NCI-H2029 treated with DMSO at 0.1 percent for 48 hours (cell line): Measurements from ENCODE around the gene ASXL3.

Experiments
- DNase-seq: peaks from one replicate; lab custom pipeline; 2025; lab: John Stamatoyannopoulos, UW

ASXL3 gene

DNA sequence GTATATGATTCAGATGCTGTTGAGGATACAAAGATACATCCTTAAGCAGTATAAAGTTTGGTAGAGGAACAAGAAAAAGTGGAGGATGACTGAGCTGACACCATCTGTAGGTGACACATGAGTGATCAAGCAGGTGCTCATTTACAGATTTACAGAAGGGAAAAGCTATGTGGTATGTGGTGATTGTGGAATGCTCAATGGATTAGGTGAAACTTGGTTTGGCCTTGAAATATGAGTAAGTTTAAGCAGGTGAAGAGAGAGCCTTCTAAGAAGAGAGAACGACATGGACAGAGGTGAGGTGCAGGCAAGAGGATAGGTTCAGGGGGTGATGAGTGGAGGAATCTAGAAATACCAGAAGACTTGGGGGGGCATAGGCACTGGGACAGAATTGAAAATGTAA, 5.9 kb downstream of the ASXL3 start:
- no peak for DNase-seq

DNA sequence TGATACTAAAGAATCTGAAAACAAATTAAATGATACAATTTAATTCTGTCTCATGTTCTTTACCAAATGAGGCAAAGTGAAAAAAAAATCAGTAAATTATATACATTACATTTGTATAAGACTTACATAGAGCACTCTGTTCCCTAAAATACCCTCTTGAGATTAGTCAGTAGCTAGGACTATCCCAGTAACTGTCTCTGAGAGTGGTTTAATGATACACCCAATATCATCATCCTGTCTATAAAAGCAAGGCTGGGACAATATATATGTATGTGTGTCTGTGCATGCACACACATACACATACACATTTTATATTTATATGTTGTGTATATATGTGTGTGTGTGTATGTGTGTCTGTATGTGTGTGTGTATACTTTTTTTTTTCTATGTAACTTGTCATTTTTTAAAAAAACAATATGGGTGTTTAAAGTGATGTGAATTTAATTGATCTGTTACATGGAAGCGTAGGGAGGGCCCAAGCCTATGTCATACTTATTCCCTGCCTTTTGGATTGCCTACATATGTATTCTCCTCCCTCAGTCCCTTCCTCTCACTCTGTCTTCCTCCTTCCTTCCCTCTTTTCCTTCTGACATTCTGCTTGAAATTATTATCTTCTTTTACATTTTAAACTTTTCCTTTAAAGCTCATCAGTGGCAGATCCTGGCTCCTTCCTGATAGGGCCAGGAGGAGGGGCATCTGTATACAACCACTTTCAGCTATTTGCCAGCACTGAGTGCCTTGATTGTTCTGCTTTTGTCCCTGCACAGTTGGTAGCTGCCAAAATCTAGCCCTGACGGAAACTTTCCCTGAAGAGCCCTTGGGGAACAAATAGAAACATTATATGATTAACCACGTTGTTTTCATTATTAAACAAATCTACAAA, 6.8 kb downstream of the ASXL3 start:
- peak; percentile 79 for DNase-seq

DNA sequence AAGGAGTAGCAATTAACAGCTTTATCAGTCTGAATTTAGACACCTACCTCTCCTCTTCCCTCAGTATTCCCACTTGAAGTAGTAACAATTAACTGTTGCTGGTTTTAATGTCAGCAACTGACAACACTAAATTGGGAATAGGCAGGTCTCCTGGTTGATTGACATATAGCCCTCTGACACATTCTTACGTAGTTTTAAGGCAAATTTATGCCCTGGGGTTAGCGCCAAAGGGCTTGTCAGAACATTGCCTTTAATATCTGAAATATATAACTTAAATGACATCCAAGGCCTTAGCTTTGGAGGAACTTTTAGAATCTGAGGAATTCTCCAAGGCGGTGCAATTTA, 7.4 kb downstream of the ASXL3 start:
- DNase-seq = no peak

DNA sequence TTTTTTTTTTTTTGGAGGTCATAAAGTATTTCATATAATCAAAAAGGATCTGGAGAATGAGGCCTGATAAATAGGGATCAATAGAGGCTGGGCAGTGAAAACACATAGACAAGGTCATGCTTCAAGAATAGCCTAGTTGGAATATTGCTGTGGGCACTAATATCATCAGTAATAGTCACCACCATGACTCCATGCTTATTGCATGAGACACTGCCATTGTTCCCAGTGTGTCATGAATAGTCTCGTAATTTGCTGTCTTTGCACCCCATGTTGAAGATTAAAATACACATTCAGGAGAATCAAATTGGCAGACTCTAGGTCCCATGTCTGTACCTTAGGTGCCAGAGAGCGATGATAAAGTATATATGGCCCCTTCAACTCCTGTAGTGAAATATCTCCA, 10.3 kb downstream of the ASXL3 start:
- no peak for DNase-seq

DNA sequence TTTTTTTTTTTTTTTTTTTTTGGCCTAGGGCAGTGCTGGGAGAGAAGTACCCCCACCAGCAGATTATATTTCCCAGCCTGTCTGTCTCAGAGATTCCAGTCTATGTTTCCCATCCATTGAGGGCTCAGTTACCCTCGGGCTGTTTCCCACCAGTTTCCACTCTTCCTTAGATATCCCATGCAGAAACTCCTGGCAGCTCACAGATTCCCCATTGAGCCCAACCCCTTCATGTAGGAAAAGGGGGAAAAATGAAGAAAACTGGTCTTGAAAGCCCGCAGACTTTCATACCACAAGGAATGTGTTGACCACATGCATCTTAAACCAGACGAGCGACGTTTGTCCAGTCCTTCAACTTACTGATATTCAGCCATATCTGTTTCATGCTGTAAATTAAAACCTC, 15.2 kb downstream of the ASXL3 start:
- no peak for DNase-seq

DNA sequence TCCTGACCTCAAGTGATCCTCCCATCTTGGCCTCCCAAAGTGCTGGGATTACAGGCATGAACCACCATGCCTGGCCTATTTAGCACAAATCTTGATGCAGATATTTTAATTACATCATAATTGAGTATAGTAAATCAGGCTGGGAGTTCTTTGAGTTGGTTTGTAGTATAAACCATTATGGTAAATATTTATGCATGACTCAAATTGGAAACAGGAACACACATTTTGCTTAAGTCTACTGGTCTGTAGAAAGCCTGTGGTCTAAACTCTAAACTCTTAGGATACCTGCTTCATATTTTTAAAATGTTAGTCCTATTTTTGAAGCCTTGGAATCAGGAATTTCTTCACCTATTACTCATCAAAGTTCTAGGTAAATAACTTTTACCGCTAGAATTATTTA, 16.8 kb downstream of the ASXL3 start:
- no peak for DNase-seq

DNA sequence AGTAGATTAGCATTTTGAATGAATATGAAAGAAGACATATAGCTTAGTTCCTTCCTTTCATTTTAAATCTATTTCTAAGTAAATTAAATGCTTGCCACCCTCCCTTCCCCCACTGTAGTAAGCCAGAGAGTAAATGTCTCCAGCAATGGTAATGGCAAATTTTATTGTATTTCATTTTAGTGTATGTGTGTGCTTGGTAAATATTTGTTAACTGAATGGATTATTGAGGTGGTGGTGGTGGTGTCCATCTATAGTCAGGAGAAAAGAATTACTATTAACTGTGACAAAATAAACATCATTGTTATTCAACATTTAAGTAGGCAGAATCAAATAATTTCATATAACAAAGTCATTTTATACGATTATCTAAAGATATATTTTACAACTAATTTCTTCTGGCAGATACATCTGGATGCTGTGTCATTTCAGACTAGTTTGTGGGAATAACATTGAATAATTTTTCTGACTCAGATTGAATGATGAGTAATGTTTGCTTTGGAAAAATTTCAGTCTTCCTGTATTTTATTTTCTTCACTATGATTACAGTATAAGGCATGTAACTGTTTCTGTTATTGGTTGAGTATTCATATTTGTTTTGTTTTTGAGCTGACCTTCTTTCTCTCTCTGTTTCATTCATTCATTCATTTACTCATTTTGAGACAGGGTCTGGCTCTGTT, 18.3 kb downstream of the ASXL3 start:
- DNase-seq = no peak

DNA sequence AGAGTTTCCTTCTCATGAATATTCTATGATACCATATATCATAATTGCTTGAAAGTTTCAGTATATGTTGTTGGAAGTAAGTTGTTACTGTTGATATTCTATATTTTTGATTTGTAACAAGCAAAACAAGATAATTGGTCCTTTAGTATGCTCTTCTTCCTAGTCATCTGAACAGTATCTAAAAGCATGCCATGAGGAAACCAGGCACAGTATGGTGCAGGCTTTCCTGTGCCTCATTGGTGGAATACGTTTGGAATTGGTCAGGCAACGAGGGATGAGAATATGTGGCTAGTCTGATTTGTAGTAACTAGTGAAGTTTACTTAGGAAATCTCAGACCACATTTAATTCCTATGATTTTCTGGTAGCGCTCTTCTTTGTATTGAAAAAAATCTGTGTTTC, 22.8 kb downstream of the ASXL3 start:
- DNase-seq = no peak

DNA sequence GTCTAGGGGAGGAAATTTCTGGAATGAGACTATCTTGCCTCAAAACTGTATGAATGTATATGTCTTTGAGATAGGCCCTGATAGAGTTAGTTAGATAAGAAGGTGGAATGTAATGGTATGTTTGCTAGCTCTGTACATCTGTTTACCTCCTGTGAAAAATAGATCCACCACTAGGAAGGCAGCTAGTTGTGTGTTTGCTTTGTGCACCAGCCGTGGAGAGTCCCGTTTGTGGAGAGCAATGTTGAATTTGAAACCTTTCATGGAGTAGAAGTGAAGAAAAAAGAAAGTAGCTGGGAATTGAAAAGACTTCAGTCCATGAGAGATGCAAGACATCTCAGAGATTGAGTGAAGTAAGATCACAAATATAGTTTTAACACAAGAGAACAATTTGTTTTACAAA, 25.4 kb downstream of the ASXL3 start:
- DNase-seq = no peak

DNA sequence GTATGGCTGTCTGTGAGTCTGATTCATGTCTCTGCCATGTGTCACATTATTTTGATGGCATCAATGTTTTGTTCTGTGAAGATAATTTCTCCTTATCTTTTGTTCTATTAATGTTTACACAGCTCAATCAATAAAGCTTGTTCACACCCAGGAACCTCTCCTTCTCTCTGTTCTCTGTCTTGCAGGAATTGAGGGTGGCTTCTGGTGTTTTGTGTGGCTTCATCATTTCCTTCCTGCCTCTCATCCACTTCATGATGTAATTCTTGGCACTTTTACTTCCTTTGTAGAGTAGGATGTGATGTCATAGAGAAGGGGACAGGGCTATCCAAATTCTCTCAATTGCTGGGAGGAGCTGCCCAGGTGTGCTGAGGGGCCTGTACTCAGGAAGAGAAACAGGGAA, 27.2 kb downstream of the ASXL3 start:
- peak; percentile 60 for DNase-seq

DNA sequence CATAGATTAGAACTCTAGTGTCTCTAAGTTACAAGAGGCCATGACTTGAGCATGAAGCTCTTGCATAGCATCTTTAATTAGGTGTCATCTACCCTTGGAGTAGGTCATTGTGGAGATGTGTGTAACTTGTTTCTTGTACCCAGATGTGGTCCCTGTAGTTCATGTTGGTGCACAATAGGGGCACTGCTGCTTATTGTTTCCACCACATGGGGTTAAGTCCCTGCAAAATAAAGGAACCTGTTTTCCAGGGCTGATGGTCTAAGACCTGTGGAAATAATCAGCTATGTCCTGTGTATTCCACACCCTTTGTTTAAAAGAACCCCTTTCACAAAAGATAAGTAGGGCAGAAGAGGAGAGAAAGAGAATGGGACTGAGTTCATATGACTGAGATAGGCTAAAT, 28.6 kb downstream of the ASXL3 start:
- no peak for DNase-seq

DNA sequence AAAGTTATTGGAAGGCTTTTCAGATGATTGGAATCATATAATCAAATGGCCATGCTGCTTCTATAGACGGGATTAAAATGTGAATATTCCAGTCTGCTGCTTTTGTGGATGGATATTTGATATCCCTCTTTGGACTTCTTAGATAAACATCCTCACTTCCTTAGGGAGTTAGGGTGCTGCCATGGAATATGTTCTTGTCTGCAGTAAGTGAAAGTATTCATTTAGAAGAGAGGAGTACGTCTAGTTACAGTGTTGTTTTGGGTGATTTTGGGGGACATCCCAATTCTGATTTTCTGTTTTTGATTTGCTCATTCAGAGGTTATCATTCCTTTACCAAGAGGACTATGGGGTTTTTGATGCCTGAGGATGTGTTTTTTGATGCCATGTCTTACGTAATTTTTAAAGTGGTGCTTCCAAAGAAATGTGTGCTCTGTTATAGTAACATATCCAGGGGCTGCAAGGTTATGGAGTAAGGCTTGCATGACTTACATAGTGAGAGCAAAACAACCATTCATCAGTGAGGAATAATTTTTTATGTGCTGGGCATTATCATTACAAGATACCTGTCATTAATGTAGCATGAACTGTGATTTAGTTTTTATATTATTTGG, 33.6 kb downstream of the ASXL3 start:
- DNase-seq = no peak

DNA sequence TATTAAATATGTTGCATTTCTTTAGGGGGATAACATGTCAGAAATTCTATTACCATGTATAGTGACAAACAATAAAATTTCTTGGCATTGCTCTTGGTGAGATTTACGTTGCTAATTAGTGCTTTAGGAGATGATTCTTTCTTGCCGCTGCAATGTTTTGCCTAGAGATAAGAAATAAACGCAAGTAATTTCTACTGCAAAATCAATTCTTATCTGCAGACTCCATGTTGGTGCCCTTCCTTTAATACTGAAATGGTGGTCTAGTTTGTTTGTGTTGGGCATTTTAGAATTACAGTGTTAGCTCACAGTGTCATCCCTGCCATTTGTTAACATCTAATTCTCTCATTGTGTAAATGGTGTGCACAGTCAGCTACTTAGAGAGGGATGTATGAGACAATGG, 34.6 kb downstream of the ASXL3 start:
- DNase-seq = no peak

DNA sequence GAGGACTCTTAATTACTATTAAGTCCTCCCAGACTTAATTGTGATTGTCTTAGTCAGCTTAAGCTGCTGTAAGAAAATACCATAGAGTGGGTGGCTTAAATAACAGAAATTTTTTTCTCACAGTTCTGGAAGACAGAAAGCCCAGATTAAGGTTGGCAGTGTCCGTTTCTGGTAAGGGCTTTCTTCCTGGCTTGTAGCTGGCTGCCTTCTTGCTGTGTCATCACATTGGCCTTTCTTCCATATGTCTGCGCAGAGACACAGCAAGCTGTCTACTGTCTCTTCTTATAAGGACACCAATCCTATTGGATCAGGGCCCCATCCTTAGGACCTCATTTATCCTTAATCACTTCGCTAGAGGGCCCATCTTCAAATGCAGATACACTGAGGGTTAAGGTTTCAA, 38.5 kb downstream of the ASXL3 start:
- no peak for DNase-seq

DNA sequence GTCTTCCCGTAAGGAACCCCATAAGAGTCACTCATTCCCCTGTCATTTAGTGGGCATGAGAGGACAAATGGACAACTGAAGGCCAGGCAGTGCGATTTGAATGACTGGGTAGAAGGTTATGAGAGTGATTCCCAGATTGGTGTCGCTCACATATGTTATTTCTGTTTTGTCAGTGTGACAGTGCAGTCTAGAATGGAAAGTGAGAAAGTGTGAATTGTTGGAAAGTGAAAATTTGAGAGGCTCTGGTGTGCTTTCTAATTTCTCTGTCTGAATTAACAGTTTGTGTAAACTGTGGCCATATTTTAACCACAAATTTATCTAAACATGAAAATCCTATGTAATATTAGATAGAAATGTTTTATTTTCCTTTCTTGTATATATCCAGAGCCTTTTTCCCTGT, 49.1 kb downstream of the ASXL3 start:
- DNase-seq = no peak

DNA sequence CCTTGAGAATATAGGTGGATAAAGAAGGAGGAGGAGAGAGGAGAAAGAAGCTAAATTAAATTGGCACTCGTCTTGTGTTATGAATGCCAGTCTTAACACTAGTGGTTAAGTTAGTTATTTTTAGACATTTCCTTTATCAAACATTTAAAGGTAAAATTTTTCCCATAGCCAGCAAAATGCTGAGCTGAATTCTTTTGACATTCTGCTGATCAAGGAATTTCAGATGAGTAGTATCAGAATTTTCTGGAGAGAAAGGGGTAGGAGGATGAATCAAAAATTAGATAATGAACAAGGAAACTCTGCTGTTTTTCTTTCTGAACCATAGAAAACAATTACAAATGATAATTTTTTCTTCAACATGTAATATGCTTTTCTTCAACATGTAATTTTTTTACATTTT, 52.5 kb downstream of the ASXL3 start:
- DNase-seq = no peak

DNA sequence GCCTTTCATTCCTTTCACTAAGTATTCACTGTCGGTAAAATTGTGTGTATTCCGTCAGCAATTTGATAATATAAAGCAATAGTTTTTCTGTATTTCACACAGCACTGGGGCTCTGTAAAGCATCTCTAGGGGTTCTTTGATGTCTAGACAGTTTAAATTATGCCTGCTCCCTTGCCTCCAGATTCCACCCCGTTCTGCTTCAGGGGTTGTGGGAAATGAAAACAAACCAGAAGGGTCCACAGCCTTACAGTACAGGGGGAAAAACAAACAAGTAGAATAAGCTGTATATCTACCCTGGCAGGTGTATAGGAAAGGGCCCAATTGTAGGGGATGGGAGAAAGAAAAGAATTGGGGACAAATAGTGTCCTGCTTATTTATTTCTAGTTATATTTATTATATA, 63.1 kb downstream of the ASXL3 start:
- no peak for DNase-seq

DNA sequence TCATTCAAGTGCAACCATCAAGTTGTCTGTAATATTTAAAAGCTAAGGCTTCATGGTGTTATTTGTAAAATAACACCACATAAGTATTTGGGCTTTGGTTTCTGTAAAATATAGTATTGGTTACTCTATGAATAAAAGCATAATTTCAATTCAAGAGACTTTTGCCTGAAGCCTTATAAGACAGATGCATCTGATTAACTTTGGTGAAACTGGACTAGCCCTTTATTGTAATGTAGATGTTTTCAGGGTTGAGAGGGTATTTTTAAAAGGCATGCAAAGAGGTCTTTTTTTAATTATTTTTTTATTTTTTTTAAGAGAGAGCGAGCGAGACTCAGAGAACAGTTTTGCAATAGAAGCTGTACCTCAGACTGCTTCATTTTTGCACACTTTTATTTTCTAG, 66.5 kb downstream of the ASXL3 start:
- no peak for DNase-seq

DNA sequence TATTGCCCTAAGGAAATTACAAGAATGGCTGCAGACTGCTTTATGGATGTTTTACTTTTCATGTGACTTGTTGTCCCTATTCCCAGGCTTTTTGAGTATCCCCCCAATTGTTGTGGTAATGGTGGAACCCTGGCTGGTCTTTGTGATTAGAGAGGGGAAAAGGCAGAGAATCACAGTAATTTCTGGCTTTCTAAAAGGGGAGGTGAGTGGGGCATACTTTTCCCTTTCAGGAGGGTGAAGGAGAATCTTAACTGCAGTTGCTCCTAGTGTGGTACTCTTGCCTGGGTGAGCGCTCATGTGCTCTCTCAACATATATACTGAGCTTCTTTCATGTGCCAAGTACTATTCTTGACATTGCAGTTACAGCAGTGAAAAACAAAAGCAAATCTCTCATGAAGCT, 69.3 kb downstream of the ASXL3 start:
- DNase-seq = no peak

DNA sequence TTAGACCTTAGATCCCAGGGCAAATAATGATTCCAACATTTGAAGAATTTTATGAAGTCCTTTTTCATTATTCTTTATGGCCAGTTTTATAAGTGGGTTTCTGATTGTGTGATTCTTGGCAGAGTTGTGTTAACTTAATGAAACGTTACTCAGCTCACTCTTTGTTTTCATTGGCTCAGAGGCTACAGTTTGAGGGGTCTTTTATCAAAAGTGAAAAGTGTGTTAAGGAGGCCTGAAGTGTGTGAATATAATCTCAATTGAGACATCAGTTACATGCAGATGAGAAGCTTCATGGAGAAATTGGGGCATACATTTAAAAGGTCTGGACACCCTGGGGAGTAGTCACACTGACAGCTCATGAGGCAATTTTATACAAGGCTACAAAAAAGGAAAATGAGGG, 74.6 kb downstream of the ASXL3 start:
- DNase-seq = no peak

DNA sequence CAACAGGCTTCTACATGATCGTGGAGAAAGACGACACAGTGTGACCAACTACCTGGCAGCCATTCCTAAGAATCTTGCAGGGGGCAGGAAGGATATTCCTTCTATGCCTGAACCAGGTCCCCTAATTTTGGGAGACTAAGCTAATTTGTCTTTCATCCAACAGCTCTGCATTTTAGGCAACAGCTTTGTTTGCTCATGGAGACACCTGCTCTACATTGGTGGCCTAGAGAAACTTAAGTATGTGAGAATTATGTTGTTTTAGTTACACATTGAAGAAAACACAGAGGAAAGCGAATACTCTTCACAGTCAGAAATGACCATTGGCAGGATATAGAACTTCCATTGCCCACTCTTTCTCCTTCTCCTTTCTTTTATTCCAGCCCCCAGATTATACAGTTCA, 75.2 kb downstream of the ASXL3 start:
- no peak for DNase-seq

DNA sequence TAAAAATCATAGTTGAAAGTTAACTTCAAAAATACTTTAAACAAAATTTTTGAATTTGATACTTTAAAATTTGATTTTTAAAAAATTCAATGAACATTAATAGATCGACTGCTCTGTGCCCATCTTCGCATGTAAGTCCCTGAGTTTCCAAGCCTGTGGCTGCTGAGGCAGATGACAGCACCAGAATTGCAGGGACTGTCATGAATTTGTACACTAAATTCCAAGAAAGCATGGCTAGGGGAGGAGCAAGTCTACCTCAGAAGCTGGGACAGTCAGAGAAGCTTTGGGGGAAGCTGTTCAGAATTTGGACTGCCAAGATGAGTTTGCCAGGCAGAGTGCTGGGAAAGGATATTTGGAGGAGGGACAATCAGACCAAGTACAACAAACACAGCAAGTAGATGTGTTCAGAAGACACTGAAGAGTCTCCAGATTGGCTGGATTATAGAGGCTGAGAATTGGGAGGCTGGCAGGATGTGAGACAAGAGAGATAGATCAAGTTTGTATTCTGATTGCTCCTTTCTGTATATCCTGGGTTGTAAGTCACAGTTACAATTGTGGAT, 79.0 kb downstream of the ASXL3 start:
- no peak for DNase-seq

DNA sequence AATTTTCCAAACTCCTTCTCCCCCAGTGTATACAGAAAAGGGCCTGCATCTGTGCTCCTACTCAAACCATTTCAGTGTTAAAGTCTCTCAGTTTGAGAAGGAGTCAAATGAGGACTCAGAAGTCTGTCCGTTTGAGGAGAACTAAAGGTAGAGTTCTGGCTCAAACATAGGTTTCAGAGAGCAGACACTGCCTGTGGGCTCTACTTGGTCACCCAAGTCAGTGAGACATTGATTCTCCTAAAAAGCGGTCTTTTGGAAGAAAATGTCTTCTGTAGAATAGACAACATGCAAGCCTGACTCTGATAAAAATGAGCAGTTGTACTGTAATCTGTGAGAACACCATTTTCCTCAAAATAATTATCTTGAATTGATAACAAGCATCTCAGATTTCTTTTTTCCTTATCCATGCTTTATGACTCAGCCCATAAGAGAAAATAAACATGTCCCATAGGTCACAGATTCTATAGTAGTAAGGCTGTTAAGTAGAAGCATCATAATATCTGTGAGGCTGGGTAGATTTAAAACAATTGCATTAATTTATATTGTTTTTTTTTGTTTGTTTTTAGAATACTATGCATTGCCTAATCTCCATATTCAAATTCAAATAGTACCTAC, 82.8 kb downstream of the ASXL3 start:
- no peak for DNase-seq
